DND-41 (cell line): ENCODE data around the gene USP48.

Experiments
- ATAC-seq: fragments of 200-7000 bp; cut with Tn5 transposase; 3 replicates; pipeline ENCODE4 v1.9.1; 2021; ENCODE audit warnings: low read depth; ENCODE audit not compliant: insufficient read depth
- DNase-seq: peaks from one replicate; pipeline ENCODE4 v3.0.0-alpha.2; 2020
- H2AFZ ChIP-seq: 2 replicates; pipeline ENCODE4 v1.6.0; 2012; ENCODE audit warnings: low read depth, low read length
- H3K27ac ChIP-seq: 2 replicates; pipeline ENCODE4 v1.5.1; 2012; ENCODE audit warnings: low read length, inconsistent platforms
- H3K27me3 ChIP-seq: fragments of 200-600 bp; sonication (generic); 2 replicates; pipeline ENCODE4 v1.6.0; 2012; ENCODE audit warnings: low read length, mild to moderate bottlenecking, inconsistent platforms; ENCODE audit not compliant: insufficient read depth, poor library complexity
- H3K36me3 ChIP-seq: 2 replicates; pipeline ENCODE4 v1.5.1; 2012; ENCODE audit warnings: low read length, inconsistent platforms; ENCODE audit not compliant: insufficient read depth
- H3K4me1 ChIP-seq: 2 replicates; pipeline ENCODE4 v1.5.1; 2012; ENCODE audit warnings: mild to moderate bottlenecking, low read length; ENCODE audit not compliant: insufficient read depth
- H3K4me2 ChIP-seq: 2 replicates; pipeline ENCODE4 v1.6.0; 2012; ENCODE audit warnings: mild to moderate bottlenecking, moderate library complexity, low read length, inconsistent platforms; ENCODE audit not compliant: insufficient read depth
- H3K4me3 ChIP-seq, 2 experiments: fragments of 200-600 bp in 1 of 2; shearing (Covaris generic) in 1 of 2; 2 replicates each; pipeline ENCODE4 v1.5.1; 2012 to 2016; ENCODE audit warnings: inconsistent platforms in 2 of 2, low read length in 2 of 2, mild to moderate bottlenecking in 2 of 2, low read depth in 1 of 2, moderate library complexity in 1 of 2
- H3K79me2 ChIP-seq: 2 replicates; pipeline ENCODE4 v1.6.0; 2012; ENCODE audit warnings: low read length, inconsistent platforms; ENCODE audit not compliant: insufficient read depth
- H3K9ac ChIP-seq: 2 replicates; pipeline ENCODE4 v1.6.0; 2012; ENCODE audit warnings: low read depth, mild to moderate bottlenecking, inconsistent platforms, low read length, moderate library complexity
- H3K9me3 ChIP-seq: 2 replicates; pipeline ENCODE4 v1.5.1; 2012; ENCODE audit warnings: low read length, moderate library complexity, mild to moderate bottlenecking, inconsistent platforms; ENCODE audit not compliant: insufficient read depth, severe bottlenecking
- H4K20me1 ChIP-seq: 2 replicates; pipeline ENCODE4 v1.6.0; 2012; ENCODE audit warnings: low read length; ENCODE audit not compliant: insufficient read depth
- CTCF ChIP-seq: IDR thresholded peaks from 2 replicates; pipeline ENCODE4 v1.5.1; 2012; ENCODE audit warnings: borderline replicate concordance, low read length, moderate library complexity, mild to moderate bottlenecking; ENCODE audit not compliant: poor library complexity, severe bottlenecking; ENCODE audit errors: extremely low read depth
- EZH2 ChIP-seq: IDR thresholded peaks from 3 replicates; pipeline ENCODE4 v1.6.1; 2012; ENCODE audit warnings: borderline replicate concordance, low read depth, mild to moderate bottlenecking, moderate library complexity, low read length, inconsistent platforms; ENCODE audit not compliant: severe bottlenecking

Gene USP48

GRCh38 chr1:21759818-21760217, 23.1 kb downstream of the USP48 start:
- no peak overlapping the region for H2AFZ ChIP-seq
- H3K4me3 ChIP-seq: no peak overlapping the region
- TF ChIP-seq EZH2 (no peak), CTCF (no peak)
- no peak overlapping the region for H3K9ac ChIP-seq
- peaks cover 24% of the 10 kb centered on the region for H3K36me3 ChIP-seq
- peaks cover 66% of the 10 kb centered on the region for H4K20me1 ChIP-seq
- peaks cover 86% of the 10 kb centered on the region for H3K79me2 ChIP-seq
- H3K27me3 ChIP-seq: no peaks in the 10 kb centered on the region
- no peak overlapping the region for H3K4me2 ChIP-seq
- ATAC-seq (no peak), DNase-seq (no peak)
- no peaks in the 10 kb centered on the region for H3K4me1 ChIP-seq
- no peaks in the 10 kb centered on the region for H3K9me3 ChIP-seq
- no peak overlapping the region for H3K27ac ChIP-seq

GRCh38 chr1:21759182-21759581, 23.8 kb downstream of the USP48 start:
- DNase-seq (no peak), ATAC-seq (no peak)
- H4K20me1 ChIP-seq: peaks cover 61% of the 10 kb centered on the region
- H3K27ac ChIP-seq: no peak overlapping the region
- H3K9me3 ChIP-seq: no peaks in the 10 kb centered on the region
- peaks cover 30% of the 10 kb centered on the region for H3K36me3 ChIP-seq
- H3K4me3 ChIP-seq: no peak overlapping the region
- H2AFZ ChIP-seq: no peak overlapping the region
- H3K4me2 ChIP-seq: no peak overlapping the region
- TF ChIP-seq EZH2: no peak
- no peak for TF ChIP-seq CTCF
- H3K27me3 ChIP-seq: no peaks in the 10 kb centered on the region
- H3K9ac ChIP-seq: no peak overlapping the region
- no peaks in the 10 kb centered on the region for H3K4me1 ChIP-seq
- peaks cover 79% of the 10 kb centered on the region for H3K79me2 ChIP-seq

GRCh38 chr1:21758614-21759013, 24.3 kb downstream of the USP48 start:
- no peak for DNase-seq
- Histone ChIP-seq H3K4me2 (no peak overlapping the region), H3K79me2 (peaks cover 74% of the 10 kb centered on the region), H3K27ac (no peak overlapping the region), H4K20me1 (peaks cover 55% of the 10 kb centered on the region), H2AFZ (no peak overlapping the region), H3K4me3 (no peak overlapping the region), H3K27me3 (no peaks in the 10 kb centered on the region), H3K36me3 (peaks cover 32% of the 10 kb centered on the region), H3K9me3 (no peaks in the 10 kb centered on the region), H3K4me1 (no peaks in the 10 kb centered on the region), H3K9ac (no peak overlapping the region)
- TF ChIP-seq CTCF (no peak), EZH2 (no peak)
- ATAC-seq: no peak

DNA sequence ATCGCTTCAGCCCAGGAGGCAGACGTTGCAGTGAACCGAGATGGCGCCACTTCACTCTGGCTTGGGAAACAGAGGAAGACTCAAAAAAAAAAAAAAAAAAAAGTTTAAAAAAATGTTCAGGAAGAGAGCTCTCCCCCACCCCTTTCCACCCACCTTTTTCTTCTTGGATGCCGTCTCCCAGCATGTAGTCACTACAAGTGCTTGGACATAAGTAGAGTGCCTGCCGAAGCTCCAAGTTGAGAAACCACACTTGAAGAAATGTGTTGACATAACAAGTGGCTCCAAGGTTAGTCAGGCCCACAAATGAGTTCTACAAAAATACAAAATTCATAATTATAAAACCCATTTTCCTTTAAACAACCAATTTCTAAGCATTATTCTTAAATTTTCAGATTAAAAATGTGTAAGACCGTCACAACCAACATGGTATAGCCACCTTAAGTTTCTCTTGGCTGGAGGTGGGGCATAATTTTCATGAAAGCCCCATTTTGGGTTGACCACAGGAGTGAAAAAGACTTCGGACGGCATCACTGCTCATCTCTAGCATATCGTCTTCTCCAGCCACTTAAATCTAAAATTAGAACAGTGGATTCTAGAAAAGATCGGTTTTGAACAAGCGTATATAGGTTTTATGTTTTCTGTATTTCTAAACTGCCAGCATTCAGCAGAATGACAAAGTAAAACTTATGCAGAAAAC, 26.4 kb downstream of the USP48 start:
- Histone ChIP-seq H3K27ac (no peak overlapping the region), H4K20me1 (peaks cover 39% of the 10 kb centered on the region), H3K27me3 (no peaks in the 10 kb centered on the region), H3K9me3 (no peaks in the 10 kb centered on the region), H3K9ac (no peak overlapping the region), H3K4me2 (no peak overlapping the region), H2AFZ (no peak overlapping the region), H3K36me3 (peaks cover 53% of the 10 kb centered on the region), H3K4me1 (no peaks in the 10 kb centered on the region), H3K79me2 (peaks cover 54% of the 10 kb centered on the region), H3K4me3 (no peak overlapping the region)
- no peak for TF ChIP-seq EZH2
- no peak for TF ChIP-seq CTCF
- no peak for DNase-seq
- no peak for ATAC-seq
